ENCODE measurements around the gene SUGP1.
A peak's percentile ranks its signal among the peaks of the same experiment; 100 is the strongest.

The SUGP1 gene

DNA sequence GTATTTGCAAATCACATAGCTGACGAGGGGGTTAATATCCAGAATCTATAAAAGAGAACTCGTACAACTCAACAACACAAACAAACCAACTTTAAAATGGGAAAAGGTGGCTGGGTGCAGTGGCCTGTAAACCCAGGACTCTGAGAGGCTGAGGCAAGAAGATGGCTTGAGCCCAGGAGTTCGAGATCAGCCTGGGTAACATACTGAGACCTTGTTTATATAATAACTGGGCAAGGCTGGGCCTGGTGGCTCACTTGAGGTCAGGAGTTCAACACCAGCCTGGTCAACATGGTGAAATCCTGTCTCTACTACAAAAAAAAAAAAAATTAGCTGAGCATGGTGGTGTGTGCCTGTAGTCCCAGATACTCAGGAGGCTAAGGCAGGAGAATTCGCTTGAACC, 25.4 kb downstream of the SUGP1 start:
- DNase-seq = no peak

DNA sequence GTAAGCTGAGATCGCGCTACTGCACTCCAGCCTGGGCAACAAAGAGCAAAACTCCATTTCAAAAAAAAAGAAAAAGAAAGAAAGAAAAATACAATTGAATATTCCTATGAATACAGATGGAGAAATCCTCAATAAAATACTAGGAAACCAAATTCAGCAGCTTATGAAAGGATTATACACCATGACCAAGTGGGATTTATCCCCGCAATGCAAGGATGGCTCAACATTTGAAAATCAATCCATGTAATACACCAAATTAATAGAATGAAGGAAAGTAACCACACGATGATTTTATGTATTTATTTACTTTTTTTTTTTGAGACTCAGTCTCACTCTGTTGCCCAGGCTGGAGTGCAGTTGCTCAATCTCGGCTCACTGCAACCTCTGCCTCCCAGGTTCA, 27.7 kb downstream of the SUGP1 start:
- no peak for DNase-seq

DNA sequence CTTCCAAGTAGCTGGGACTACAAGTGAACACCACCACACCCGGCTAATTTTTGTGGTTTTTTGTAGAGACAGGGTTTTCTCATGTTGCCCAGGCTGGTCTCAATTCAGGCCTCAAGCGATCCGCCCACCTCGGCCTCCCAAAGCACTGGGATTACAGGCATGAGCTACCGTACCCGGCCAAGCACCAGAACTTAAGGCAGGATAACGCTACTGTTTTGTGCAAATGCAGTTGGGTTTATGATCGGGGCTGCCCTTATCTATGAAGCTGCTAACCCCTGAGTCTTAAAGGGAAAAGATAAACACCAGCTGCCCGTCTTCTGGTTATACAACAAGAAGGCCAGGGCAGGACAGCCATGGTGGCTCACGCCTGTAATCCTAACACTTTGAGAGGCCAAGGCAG, 34.6 kb downstream of the SUGP1 start:
- no peak for DNase-seq

DNA sequence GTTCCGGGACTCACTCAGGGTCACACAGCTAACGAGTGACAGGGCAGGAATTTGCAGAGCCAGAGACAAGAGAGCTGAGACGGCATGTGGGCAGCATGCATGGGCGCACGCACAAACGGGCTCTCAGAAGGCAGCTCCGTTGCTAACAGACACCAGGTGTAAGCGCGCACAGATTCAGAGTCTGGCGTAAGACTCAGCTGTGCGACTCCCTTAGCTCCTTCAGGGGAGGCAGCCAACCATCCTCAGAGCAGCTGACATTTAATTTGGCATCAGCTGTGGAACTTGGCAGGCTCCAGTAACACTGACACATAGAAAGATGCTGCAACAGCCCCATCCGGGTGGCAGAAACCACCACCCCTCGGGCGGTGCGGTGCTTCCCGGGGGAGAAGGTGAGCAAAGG, 39.7 kb downstream of the SUGP1 start:
- DNase-seq = no peak

DNA sequence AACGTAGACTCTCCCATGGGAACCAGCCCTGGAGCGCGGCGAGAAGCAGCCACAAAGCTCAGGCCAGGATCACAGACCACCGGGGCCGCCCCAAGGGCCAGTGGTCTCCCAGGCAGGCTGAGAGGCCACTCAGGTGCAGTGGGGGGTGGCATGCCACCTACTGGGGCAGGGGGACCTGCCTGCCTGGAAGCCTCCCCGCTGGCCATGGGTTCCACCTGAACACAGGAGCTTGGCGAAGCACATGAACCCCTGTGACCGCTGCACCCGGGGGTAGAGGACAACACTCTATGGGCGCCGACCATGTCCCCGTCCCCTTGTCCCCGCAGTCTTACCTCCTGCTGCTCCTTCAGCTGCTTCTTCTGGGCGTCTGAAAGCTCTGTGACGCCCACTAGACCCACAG, 40.5 kb downstream of the SUGP1 start:
- no peak for DNase-seq

DNA sequence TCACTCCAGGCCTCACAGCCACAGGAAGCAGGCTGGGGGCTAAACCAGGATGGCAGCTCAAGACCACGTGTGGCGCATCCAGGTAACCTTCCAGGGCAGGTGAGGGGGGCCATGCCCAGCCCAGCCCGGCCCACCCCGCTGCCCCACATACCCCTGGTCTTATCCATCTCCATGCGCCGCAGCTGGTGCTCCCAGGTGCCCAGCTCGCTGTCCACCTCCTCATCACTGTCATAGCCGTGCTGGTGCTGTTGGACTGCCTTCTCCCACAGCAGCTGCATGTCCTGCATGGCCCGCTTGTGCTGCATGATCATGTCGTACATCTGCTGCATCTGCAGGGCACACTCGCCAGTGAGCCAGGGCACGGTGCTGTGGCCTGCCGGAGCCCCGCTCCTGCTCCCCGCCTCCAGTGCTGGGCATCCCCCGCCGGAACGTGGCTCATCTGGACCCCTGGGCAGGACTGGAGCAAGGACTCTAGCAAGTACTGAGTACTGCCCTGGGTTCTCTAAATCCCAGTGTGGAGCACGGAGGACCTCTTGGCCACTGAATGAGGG, 41.2 kb downstream of the SUGP1 start:
- no peak for DNase-seq

DNA sequence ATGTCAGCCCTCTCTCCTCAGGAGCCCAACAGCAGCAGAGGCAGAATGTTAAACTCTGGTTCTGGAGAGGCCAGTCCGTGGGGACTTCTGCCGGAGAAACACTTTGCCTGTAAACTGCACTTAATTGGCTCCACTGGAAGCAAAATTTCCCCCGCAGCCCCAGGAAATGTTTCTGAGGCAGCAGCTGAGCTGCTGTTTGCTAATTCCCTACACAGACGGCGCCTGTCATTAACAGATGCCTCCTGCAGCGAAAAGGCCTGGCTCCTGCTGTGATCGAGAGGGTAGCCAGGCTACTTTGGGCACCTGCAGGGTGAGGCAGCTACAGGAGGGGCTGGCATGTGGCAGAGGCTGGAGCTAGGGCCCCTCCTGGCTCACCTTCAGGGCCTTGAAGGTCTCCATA, 42.0 kb downstream of the SUGP1 start:
- DNase-seq = no peak

DNA sequence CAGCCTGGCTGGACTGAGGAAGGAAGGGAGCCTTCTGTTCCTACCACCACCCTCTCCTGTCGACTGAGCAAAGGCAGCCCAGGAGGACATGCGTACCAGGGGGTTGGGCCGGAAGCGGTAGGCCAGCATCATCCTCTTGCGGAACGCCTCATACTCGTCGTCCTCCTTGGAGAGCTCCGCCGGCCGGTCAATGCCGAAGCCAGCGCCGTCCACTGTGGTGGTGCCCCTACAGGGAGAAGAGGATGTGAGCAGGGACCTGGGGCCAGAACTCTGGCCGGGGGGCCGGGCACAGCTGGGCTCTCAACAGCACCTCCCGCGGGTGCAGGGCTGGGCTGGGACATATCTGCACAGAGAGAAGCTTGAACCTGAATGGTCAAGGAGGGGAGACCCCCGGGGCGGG, 43.5 kb downstream of the SUGP1 start:
- no peak for DNase-seq

DNA sequence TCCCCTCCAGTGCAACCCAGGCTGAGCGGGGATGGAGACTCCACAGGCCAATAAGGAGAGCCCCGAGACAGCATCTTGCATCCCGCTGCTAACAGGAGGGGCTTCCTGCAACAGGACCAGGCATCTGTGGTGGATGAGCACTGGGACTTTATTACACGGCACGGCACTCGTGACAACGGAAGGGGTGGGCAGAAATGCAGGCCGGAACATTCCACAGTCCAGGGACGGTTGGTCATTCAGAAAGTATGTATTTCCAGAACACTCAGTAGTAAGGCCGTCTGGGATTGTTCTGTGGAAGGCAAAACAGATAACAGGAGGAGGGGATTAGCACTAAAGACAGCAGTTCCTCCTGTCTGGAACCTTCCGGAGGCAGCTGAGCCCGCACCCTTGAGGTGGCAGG, 43.9 kb downstream of the SUGP1 start:
- no peak for DNase-seq

DNA sequence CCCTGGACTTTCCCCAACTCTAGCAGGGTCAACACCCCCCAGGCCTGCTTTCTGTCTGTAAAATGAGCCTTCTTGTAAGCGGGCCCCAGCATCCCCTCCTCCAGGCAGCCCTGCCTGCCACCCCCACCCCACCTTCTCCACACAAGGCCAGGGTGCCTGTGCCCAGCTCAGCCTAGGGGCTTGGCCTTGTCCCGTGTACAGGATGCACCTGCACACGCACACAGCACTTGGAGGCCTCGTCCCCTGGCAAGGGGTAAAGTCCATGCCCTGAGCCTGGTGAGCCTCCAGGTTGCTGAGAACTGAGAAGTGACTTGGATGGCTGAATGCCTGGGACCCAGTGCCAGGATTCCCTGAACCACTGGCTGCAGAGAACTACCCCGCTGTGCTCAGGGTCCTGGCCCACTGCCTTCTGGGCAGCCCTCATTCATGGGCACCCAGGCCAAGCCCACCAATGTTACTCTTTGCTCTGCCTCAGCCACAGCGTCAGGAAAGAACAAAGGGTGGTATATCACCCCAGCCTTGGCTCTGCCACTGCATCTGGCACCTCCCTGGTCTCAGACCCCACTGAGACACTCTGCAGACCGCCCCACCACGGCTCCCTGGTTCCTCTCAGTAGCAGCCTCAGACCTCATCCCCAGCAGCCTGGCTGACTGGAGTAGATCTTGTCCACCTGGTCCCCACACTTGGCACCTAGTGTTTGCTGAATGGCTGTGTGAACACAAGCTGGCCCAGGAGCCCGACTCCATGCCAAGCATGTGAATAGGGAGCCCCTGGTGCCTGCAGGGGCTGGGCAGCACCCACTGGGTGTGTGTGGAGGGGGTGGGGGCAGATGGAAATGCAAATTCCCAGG, 45.4 kb downstream of the SUGP1 start:
- DNase-seq = no peak

DNA sequence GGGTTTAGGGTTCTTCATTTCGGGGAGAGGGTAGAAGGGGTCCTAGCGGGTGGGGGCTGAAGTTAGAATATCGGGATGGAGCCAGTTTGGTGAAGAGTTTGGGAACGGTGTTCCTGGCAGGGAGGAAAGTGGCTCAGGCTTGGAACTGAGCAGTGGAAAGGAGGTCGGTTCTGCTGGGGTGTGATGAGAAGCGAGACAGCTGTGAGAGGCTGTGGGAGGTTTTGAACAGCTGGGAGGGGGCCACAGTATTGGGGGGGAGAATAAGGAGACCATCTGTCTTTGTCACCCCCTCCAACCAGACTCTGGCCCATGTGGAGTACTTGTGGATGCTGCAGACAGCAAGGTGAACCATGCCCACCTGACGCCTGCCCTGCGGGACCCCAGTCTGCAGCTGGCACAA, 46.2 kb downstream of the SUGP1 start:
- DNase-seq = no peak

DNA sequence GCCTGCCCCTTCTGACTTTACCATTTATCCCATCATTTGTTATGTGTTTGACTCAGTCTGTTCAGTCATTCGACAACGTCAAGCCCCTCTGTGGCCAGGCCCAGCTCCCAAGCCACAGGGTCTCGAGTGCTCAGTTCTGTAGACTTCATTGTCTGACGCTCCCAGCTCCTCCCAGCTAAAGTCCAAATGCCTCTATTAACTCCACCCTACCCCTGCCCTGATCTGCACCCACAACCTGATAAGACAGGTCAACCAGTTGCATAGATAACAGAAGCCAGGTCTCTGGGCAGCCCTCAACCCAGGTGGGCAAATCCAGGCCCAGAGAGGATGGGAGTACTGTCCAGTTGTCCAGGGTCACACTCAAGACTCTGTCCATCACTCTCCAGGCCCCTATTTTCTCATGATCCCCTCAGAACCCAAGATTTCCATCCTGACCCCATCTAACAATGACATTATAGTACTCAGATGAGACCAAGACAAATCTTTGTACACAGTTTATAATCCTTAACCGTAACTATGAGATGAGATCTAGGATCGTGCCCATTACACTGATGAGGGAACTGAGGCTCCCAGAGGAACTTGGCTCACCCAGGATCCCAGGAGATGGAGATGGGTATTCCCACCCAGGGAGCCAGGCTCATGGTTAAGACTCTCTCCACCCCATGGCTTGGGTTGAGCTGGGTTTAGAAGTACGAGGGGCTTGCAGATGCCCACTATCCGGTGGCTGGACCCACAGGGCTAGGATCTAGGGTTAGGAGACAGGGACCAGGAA, 48.3 kb downstream of the SUGP1 start:
- DNase-seq = no peak

DNA sequence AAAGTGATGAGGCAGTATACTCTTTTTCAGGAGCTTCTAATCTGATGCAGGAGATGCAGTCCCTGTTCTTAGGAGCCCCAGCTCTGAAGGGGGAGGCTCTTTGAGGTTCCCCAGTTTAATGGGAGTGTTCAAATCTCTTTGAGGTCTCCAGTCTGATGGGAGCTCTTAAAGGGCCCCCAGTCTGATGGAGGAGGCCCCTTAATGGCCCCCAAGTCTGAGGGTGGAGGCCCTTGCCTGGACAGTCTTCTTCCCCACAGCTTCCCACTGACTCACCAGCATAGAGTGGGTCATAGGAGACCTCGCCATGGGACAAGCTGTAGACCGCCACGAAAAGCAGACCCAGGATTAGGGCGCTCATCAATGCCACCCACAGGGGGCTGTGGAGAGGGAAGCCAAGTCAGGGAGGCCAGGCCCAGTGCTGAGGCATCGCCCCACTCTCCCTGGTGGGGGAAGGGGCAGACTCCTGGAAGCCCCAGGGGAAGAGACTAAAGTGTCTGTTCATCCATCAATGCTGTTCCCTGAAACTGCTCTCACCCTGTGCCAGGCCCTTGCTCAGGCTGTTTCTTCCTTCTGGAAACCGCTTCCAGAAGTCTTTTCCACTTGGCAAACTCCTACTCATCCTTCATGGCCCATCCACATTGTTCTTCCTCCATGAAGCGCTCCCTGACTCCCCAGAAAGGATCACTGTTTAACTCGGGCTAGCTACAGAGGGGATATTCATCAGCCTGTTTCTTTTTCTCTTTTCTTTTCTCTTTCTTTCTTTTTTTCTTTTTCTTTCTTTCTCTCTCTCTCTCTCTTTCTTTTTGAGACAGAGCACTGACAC, 49.3 kb downstream of the SUGP1 start:
- no peak for DNase-seq

DNA sequence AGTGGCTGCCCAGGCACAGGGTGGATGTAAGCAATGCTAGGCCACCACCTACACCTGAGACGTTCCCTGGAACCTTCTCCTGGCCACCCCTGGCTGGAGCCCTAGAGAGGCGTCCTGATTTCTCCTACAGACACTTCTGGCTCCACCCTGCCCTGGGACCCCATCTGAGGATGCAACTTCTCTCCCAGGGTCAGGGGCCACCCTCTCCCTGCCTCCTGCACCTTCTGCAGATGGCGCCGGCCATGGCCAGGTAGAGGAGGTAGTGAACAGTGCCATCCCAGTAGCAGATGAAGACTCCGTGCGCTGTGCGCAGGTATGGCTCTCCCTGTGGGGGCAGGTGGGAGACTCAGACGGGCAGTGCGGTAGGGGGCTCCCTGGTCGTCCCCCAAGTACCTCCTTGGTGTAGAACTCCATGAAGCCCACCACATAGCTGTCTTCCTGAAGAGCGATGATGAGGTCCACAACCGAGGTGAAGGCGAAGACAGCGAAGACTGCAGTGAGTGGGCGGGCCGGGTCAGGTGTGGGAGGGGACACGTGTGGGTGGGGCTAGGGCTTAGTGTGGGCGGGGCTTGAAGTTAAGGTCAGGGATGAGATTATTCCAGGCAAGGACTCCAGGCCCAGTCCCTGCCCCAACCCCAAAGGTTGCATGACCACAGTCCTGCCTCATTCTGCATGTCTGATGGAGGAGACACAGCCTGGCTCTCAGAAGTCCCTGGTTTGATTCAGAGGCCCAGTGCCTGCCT, 50.2 kb downstream of the SUGP1 start:
- no peak for DNase-seq

DNA sequence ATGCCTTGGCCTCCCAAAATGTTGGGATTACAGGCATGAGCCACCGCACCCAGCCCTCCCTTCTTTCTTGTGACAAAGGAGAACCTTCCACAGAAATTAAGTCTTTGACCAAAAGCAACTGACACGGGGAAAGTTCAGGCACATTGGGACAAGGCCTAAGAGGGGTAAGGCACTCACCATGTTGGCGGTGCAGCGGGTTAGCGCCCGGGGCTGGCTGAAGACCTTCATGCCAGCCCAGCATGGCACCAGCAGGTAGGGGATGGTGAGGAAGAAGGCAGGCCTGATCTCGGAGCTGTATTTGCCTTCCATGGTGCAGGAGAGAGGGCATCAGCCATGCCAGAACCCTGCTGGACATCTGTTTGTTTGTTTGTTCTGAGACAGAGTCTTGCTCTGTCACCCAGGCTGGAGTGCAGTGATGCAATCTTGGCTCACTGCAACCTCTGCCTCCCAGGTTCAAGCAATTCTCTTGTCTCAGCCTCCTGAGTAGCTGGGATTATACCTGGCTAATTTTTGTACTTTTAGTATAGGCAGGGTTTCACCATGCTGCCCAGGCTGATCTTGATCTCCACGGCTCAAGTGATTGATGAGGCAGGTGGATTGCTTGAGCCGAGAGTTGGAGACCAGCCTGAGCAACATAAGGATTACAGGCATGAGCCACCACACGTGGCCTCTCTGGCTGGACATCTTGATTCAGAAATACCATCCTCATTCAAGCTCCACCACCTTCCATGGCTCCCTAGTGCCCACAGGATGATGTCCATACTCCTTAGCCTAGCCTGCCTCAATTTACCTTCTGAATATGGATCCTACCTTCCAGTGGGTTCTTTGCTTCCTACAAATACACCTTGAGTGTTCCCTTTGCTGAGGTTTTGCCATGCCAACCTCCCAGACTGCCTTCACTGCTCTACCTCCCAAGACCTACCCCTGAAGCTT, 51.6 kb downstream of the SUGP1 start:
- DNase-seq = no peak

DNA sequence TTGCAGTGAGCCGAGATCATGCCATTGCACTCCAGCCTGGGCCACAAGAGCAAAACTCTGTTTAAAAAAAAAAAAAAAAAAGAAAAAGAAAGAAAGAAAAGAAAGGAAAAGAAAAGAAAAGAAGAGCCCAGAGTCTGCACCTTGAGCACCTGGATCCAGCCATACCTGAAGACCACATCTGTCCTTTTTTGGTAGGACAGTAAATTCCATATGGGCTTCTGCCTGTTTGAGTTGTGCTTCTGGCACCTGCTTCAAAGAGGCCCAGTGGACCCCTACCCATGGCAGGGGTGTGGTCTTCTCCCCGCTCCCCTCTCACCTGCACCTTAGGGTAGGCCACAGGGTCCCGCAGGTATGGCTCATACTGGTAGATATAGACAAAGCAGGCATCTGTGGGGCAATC, 53.0 kb downstream of the SUGP1 start:
- DNase-seq = no peak

DNA sequence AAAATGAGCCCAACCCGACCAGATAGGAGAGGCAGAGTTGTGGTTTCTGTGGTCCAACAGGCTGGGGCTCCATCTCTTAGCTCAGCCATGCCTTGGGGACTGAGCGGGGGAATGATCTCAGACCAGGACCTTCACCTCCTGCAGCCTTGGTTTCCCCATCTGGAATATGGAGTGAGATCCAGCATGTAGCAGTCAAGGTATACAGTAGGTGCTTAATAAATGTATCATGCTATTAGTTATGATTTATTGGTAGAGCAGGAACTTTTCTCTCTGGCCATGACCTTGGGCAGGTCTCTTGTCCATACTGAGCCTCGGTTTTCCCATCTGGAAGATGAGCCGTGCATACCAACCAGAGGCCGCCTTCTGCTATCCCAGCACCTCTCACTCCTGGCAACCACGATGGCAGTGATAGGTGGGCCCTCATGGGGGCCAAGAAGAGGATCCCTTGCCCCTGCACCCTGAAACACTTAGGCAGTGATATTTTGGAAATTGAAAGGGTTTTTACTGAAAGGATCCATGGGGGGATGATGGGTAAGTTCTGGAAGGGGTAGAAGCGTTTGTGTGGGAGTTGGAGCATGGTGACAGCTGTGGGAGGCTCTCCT, 56.3 kb downstream of the SUGP1 start:
- DNase-seq = no peak

DNA sequence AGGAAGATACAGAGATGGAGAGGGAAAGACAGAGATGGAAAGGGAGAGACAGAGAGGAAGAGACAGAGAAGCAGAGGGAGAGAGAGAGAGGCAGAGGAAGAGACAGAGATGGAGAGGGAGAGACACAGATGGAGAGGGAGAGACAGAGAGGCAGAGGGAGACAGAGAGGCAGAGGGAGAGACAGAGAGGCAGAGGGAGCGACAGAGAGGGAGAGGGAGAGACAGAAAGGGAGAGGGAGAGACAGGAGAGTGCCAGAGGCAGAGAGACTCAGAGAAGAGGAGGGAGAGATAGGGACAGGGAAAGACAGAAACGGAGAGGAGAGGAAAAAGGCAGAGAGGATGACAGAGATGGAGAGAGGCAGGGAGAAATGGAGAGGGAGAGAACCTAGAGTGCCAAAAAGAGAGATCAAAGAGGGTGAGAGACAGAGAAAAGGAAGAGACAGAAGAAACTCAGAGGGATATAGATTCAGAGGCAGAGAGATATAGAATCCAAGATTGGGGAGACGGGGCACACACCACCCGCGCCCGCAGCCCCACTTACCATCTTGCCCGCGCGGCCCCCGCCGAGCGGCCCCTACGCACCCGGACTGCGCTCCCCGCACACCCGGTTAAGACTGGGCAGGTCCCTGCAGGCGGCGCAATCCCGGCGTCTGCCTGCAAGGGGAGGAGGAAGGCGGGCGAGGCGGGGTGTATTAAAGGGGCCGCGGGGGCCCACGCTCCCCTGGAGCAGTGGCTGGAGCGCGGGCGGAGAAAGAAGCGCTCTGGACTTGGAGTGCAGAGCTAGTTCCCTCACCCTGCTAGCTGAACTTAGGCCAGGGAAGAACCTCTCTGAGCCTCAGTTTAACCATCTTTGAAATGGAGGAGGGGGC, 57.9 kb downstream of the SUGP1 start:
- no peak for DNase-seq

DNA sequence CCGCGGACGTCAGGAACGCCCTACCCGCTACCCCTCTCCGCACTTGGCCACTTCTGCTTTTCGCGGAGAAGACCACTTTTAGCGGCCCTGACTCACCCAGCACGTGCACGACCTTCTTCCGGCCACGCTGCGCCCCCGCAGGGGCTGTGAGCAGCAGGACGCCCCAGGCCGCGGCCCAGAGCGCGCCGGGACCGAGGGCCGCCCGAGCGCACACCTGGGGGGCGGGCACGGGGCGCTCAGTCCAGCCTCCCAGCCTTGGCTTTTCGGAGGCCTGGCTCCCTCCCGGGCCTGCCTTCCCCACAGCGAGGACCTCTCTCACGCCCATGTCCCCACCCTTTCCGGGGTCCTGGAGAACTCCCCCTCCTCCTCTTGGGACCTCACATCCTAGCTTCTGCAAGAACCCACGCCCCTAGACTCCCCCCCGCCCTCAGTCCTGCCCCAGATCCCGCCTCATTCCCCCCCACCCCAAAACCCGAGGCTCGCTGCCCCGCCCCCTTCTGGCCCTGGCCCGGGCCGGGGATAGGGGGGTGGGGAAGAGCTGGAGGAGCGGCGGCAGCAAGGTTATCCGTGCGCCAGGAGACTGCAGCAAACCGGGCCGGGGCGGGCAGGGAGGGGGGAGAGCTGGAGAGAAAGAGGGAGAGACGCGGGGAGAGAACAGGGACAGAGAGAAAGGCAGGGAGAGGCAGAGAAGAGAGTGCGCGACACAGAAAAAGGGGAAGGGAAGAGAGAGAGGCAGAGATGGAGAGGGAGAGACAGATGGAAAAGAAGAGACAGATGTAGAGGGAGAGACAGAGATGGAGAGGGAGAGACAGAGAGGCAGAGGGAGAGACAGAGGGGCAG, 58.7 kb downstream of the SUGP1 start:
- DNase-seq = peak; percentile 82

All from MV-4-11 (cell line).